Mucosa of descending colon (tissue), 3 donors: Measurements from ENCODE around the gene KIFC3. TPM values are rescaled to one million over a fixed set of nuclear protein-coding genes. Genes with fewer than 3 reads are reported as not detected.

Experiments
- ATAC-seq: fragments of 200-7000 bp; cut with Tn5 transposase; one replicate; pipeline ENCODE4 v1.9.1; 2020; ENCODE audit warnings: mild to moderate bottlenecking, moderate library complexity
- DNase-seq, 3 donors: peaks; one replicate each; pipeline ENCODE4 v3.0.0-alpha.2; 2020
- H3K36me3 ChIP-seq: fragments of 200-600 bp; one replicate; pipeline ENCODE4 v1.8.0; 2021; ENCODE audit warnings: low read depth, mild to moderate bottlenecking
- H3K4me1 ChIP-seq: fragments of 200-600 bp; one replicate; pipeline ENCODE4 v1.8.0; 2021; ENCODE audit warnings: low read depth, mild to moderate bottlenecking
- H3K4me3 ChIP-seq: fragments of 200-600 bp; one replicate; pipeline ENCODE4 v1.8.0; 2021; ENCODE audit warnings: mild to moderate bottlenecking
- H3K9me3 ChIP-seq: fragments of 200-600 bp; one replicate; pipeline ENCODE4 v1.8.0; 2021; ENCODE audit warnings: mild to moderate bottlenecking
- intact Hi-C, 2 donors: fragments of 100-400 bp; cut with DNase I in 1 of 2; cut with micrococcal nuclease in 1 of 2; formaldehyde crosslinking; loops; one replicate each; pipeline versions ENCODE4 v1.11.0 to v1.11.1; 2022; cut with DNase I, micrococcal nuclease
- total RNA-seq, 3 donors: library from RNA; stranded (reverse); fragmentation: NEBNext Ultra II Directional in 2 of 3; extraction: Animal tissue kit (Norgen Biotek cat#: 25700) in 2 of 3; gene quantifications; one replicate each; pipeline versions ENCODE4 v1.2.1 to v1.2.4, GENCODE V29; 2021 to 2023
- TF ChIP-seq, protein P1 (sequence below): fragments of 200-600 bp; IDR thresholded peaks from one replicate; pipeline ENCODE4 v1.8.0; 2022; ENCODE audit warnings: antibody characterized with exemption, mild to moderate bottlenecking
- donor health status: DM: no; HTN: no; CAD: no; lungs with moderate emphysema.
- donor health status: DM: no; HTN: no; CAD: no.
- donor health status: DM: no; HTN: yes; CAD: no.

The KIFC3 gene
- total RNA-seq, 3 donors from 2014 or later, result 3.7 to 17.2 (median 8.3) TPM

DNA sequence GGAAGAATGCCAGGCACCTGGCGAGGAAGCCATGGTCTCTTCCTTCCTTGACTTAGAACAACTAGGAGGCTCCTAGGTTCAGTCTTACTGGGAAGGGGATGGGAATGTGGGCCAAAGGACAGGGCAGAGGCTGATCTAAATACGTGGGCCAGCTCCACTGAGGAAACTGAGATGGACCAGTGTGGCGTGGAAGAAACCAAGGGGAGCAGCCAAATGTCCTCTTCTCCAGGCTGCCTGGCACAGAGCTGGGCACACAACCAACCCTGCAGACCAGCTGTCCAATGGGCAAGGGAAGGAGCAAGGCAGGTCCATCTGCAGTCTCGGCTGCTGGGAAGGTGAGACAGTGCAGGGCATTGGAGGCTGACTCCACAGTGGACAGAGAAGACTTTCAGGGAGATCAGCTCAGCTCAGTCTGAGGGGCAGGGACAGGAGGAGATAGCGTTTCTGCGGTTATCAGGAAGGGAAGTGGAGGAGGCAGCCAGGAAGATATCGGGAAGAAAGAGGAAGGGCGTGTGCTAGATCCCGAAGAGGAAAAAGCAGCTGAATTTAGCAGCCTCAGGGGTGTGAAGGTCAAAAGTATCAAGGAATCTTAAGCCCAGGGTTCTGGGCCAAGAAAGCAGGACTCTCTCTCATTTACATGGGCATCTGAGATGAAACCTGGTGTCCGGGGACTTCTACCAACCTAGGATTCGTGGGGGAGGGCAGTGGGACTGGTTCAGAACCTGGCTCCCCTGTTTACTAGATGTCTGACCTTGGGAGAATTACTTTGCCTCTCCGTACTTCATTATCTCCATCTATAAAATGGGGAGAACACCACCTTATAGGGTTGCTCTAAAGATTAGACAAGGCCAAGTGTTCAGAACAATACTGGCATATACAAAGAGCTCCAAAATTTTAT lies 1.8 kb downstream of the KIFC3 start:
- TF ChIP-seq, protein P1, sequence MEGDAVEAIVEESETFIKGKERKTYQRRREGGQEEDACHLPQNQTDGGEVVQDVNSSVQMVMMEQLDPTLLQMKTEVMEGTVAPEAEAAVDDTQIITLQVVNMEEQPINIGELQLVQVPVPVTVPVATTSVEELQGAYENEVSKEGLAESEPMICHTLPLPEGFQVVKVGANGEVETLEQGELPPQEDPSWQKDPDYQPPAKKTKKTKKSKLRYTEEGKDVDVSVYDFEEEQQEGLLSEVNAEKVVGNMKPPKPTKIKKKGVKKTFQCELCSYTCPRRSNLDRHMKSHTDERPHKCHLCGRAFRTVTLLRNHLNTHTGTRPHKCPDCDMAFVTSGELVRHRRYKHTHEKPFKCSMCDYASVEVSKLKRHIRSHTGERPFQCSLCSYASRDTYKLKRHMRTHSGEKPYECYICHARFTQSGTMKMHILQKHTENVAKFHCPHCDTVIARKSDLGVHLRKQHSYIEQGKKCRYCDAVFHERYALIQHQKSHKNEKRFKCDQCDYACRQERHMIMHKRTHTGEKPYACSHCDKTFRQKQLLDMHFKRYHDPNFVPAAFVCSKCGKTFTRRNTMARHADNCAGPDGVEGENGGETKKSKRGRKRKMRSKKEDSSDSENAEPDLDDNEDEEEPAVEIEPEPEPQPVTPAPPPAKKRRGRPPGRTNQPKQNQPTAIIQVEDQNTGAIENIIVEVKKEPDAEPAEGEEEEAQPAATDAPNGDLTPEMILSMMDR, result no peak
- H3K36me3 ChIP-seq, result no peaks in the 10 kb centered on the region
- H3K4me3 ChIP-seq, result no peak overlapping the region
- DNase-seq, result peak in 2 of 3 donors; percentile 15 to 46
- intact Hi-C loops, result no loop called here
- peaks cover 38% of the 10 kb centered on the region for H3K4me1 ChIP-seq
- no peak for ATAC-seq
- H3K9me3 ChIP-seq, result no peaks in the 10 kb centered on the region

DNA sequence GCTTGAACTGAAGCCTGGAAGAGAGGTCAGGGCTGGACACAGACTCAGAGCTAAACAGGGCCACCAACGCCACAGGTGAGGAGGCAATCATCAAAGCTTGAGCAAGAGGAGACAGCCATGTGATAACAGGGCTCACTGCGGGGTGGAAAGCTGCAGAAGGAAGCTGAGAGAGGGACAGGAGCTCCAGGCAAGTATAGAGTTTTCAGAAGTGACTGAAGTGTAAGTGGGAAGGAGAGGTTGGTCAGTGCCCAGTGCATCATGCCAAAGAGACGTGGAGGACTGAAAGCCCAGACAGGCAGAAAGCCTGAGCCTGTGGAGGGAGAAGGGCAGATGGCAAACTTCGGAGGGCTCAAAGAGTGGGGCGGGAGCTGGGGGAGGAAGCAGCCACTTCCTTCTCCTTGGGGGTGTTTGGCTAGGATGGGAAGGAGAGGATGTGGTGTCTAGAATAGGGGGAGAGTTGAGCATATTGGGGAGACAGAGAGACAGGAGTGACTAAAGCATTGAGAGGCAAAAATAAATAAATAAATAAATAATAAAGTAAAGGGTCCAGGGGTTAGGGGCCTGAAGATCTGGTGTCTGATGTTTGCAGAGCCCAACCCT lies 2.6 kb downstream of the KIFC3 start:
- intact Hi-C loops, result loop anchor here in 1 of 2 donors (10.0 kb wide), 1 partner anchor 65 kb away; no protein-coding TSS in a partner anchor
- H3K4me1 ChIP-seq, result peaks cover 38% of the 10 kb centered on the region
- no peak overlapping the region for H3K4me3 ChIP-seq
- peak in 2 of 3 donors; percentile 21 to 24 for DNase-seq
- ATAC-seq, result no peak
- TF ChIP-seq, protein P1, result no peak
- no peaks in the 10 kb centered on the region for H3K9me3 ChIP-seq
- H3K36me3 ChIP-seq, result no peaks in the 10 kb centered on the region

DNA sequence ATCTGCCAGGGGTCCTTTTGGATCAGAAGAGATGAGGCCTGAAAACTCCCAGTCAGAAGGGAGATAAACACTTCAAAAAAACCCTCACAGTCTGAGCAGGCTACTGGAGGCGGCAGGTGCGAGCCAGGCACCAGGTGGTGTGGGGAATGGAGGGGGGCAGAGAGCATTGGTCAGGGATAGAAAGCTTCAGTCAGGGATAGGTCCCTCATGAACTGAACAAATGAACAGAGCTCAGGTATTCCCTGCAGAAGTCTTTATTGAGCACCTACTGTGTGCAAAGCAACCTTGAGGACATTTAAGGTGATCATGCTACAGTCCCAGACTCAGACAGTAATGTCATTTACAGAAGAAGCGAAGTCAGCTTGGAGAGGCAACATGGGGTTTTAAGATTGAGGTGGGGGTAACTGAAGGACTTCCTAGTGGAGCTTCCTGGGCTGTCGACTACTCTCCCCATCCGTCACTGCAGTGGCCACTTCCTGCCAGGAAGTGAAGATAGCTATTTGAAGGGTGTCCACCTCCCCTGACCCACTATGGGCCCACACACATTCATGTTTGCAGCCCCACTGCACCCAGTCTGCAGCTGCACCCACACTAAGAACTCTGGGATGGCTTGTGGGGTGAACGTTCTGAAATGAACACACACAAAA lies 3.2 kb downstream of the KIFC3 start:
- peaks cover 38% of the 10 kb centered on the region for H3K4me1 ChIP-seq
- DNase-seq (peak in 2 of 3 donors; percentile 8 to 19), ATAC-seq (no peak)
- H3K9me3 ChIP-seq, result no peaks in the 10 kb centered on the region
- TF ChIP-seq, protein P1, result no peak
- H3K4me3 ChIP-seq, result no peak overlapping the region
- no peaks in the 10 kb centered on the region for H3K36me3 ChIP-seq
- intact Hi-C loops, result loop anchor here in 1 of 2 donors (10.0 kb wide), 1 partner anchor 66 kb away; no protein-coding TSS in a partner anchor

DNA sequence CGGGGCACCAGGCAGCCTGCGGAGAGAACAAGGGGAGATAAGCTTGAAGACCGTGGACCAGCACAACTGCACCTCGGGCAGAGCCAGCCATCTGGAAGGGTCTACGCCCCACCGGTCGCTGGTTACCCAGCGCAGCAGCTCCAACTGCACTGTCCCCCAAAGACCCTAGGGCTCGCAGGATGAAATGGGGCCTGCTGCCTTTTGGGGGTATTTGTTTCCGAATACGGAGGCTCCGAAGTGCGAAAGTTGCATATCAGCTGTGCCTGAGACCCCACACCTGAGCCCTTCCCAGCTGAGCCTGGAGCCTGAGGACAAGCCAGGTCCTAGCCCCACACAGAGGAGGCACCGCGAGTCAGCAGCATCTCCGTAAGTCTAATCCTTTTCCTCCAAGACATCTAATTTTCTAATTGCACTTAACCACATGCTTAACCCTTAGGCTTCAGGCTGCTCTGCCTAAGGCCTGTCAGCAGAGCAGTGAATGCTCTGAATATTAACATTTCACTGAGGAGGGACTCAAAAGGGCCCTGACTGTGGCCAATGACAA lies 4.0 kb downstream of the KIFC3 start:
- H3K36me3 ChIP-seq, result no peaks in the 10 kb centered on the region
- no peak overlapping the region for H3K4me3 ChIP-seq
- no peak for ATAC-seq
- DNase-seq, result peak in 1 of 3 donors; percentile 26
- TF ChIP-seq, protein P1, result no peak
- peaks cover 38% of the 10 kb centered on the region for H3K4me1 ChIP-seq
- intact Hi-C loops, result loop anchor here in 1 of 2 donors (10.0 kb wide), 1 partner anchor 66 kb away; no protein-coding TSS in a partner anchor
- no peaks in the 10 kb centered on the region for H3K9me3 ChIP-seq

DNA sequence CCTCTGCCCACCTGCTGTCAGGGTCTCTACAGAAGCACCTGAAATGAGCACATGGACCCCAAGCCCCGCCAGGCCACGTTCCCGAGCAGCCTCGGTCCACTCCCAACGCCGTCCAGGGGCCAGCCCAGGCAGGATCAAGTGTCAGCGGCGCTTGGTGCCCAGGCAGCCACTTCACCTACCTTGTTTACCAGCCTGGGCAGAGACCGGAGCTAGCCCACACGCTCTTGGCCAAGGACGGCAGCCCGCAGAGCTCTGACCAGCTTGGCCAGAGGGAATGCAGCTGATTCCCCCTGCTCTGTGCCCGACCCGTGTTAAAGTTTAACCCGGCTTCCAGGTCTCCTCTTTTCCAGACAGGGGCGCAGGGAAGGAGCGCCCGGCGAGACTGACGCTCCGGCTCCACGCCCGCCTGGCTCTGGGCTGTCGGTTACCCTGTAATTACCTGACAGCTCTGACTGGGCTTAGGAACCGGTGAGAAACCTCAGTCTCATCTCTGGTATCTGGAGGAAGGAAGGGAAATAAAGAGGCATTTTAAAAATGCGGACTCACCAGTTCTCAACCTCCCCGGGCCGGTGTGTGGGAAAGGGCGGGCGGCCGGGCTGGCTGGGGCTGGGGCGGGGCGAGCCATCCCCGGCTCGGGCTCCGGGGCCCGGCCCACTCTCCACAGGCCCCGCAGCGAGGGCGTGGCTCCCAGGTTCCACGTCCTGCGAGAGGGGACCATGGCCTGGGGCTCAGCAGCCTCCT lies 4.6 kb downstream of the KIFC3 start:
- no peaks in the 10 kb centered on the region for H3K36me3 ChIP-seq
- H3K4me3 ChIP-seq, result no peak overlapping the region
- DNase-seq (peak in 2 of 3 donors; percentile 46 to 53), ATAC-seq (peak; percentile 54)
- TF ChIP-seq, protein P1, result no peak
- no peaks in the 10 kb centered on the region for H3K9me3 ChIP-seq
- intact Hi-C loops, result loop anchor here in 1 of 2 donors (10.0 kb wide), 1 partner anchor 67 kb away; no protein-coding TSS in a partner anchor
- peaks cover 35% of the 10 kb centered on the region for H3K4me1 ChIP-seq
